ENCODE measurements around the gene MEG3. TPM values are rescaled to one million over a fixed set of nuclear protein-coding genes. Genes with fewer than 3 reads are reported as not detected.
A peak's percentile ranks its signal among the peaks of the same experiment; 100 is the strongest.

MEG3 gene
- polyA plus RNA-seq, 6 donors from 2014 or later: 0.18 TPM; not detected in 5

DNA sequence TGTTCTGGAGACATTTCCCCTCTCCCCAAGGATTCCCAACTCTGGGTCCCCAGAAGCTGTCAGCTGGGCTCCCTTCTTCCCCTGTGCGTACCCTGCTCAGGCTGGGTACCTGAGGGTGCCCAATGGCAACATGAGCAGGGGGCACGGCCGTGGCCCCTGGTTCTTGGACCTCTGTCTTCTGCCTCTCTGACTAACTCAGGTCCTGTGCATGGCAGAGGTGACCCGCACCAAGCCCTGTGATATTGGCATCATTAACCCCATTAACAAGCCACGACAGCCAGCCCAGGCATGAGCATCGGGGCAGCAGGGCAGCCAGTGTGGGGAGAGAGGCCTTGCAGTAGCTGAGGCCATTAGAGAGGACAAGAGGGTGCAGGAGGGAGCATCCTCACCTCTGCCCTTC is 49.2 kb downstream of the MEG3 start:
- Mint-ChIP-seq H3K27me3 (peaks cover 0 to 13% (median 10%) of the 10 kb centered on the region in 3 donors), H3K27ac (no peak overlapping the region), H3K36me3 (no peaks in the 10 kb centered on the region), H3K9me3 (peaks cover 0 to 10% (median 2%) of the 10 kb centered on the region in 7 donors), H3K4me1 (peaks cover 0 to 7% (median 3%) of the 10 kb centered on the region in 3 donors), H3K4me3 (no peak overlapping the region)
- ATAC-seq (ENCODE audit: low read depth in 2 of 2) (no peak), DNase-seq (no peak)

DNA sequence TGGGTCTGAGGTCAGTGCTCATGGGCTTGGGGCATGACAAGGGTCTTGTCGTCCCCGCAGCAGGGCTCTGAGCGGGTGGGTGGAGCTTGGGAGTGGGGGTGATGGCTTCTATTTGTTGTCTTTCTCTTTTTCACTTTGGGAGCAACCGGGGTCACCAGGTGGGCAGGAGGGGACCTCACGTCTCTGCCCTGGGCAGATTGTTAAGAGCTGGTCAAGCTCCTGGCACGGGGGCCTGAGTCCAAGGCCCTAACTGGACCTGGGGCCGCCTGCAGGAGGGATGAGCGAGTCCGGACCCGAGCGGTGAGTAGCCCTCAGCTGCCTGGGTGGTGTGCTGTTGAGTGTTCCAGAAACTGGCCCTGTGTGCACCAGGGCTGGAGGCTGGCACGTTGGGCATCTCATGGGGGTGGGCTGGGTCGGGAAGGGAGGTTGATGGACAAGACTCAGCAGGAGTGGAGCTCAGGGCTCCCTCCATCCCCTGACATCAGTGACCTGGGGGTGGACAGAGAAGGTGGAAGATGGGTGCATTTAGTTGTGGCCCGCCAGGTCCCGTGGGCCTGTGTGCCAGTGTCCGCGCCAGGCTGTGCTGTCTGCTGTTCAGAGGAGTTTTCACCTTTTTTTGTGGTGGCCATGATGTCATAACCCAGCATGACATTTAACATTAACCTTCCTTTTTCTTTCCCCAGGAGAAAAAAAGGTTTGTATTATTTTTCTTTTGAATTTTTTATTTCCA is 50.1 kb downstream of the MEG3 start:
- no peaks in the 10 kb centered on the region for H3K36me3 Mint-ChIP-seq
- no peak overlapping the region for H3K27ac Mint-ChIP-seq
- H3K4me1 Mint-ChIP-seq: peaks cover 0 to 7% (median 3%) of the 10 kb centered on the region in 3 donors
- DNase-seq: no peak
- H3K27me3 Mint-ChIP-seq: peaks cover 0 to 13% (median 10%) of the 10 kb centered on the region in 3 donors
- peaks cover 0 to 10% (median 5%) of the 10 kb centered on the region in 7 donors for H3K9me3 Mint-ChIP-seq
- ATAC-seq (ENCODE audit: low read depth in 2 of 2): no peak
- no peak overlapping the region for H3K4me3 Mint-ChIP-seq

DNA sequence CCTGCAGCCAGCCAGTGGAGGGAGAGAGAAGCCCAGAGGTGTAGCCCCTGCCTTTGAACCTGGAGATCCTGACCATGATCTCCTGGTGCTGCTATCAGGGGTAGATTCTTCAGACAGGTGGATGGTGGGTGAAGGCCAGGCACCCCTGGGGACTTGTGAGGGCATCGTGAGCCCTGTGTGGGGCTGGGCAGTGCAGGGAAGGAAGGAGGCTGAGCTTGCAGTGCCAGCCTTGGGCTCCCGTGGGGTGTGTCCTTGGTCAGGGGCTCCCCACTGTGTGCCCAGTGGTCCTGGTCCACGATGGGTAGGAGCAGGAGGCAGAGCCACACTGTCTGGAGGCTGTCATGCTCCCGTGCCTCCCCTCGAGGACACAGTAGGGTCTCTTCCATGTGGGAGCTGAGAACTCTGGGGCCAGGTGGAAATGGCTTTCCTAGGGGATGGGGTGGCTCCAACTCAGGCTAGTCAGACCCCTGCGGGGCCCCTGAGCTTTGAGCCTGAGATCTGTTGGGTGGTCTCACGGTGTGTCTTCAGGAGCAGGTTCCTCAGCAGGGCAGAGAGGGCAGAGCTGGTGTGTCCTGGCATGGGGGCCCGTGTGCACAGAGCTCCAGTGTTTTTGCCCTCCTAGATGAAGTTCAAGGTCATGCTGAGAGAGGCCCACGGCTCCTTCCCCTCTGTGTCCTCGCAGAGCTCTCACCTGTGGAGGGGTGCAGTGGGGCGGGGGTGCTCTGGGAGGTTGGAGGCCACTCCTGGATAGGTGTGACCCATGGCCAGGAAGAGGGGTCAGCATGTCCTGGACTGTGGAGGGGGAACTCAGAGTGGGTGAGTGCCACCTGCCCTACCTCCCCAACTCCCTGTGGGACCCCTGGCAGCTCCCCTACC is 52.6 kb downstream of the MEG3 start:
- peaks cover 0 to 13% (median 10%) of the 10 kb centered on the region in 3 donors for H3K27me3 Mint-ChIP-seq
- H3K4me3 Mint-ChIP-seq: no peak overlapping the region
- peaks cover 0 to 12% (median 3%) of the 10 kb centered on the region in 7 donors for H3K9me3 Mint-ChIP-seq
- H3K27ac Mint-ChIP-seq: no peak overlapping the region
- H3K36me3 Mint-ChIP-seq: no peaks in the 10 kb centered on the region
- DNase-seq: no peak
- no peak for ATAC-seq (ENCODE audit: low read depth in 2 of 2)
- no peaks in the 10 kb centered on the region for H3K4me1 Mint-ChIP-seq

GRCh38 chr14:100879194-100879593 is 53.3 kb downstream of the MEG3 start:
- DNase-seq (no peak), ATAC-seq (ENCODE audit: low read depth in 2 of 2) (no peak)
- Mint-ChIP-seq H3K36me3 (no peaks in the 10 kb centered on the region), H3K4me3 (no peak overlapping the region), H3K27ac (no peak overlapping the region), H3K27me3 (peaks cover 0 to 13% (median 10%) of the 10 kb centered on the region in 3 donors), H3K9me3 (peaks cover 2 to 15% (median 4%) of the 10 kb centered on the region in 7 donors), H3K4me1 (no peaks in the 10 kb centered on the region)

DNA sequence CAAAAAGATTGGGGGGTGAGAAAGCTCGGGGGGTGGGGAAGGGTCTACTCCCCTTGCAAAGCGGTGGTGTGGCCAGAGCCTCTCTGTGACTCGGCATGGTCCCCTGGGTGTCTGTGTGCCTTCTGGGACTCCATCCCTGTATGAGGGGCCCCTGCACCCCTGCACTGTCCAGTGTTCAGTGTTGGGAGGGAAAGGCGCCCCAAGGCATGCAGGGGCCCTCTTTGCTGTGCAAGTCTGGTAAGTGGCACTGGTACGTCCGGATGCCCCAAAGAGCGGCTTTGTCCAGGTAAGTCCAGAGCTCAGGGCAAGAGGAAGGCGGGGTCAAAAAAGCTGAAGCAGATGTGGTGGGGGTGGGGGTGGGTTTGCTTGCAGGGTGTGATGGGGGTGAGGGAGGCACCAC is 53.9 kb downstream of the MEG3 start:
- no peaks in the 10 kb centered on the region for H3K4me1 Mint-ChIP-seq
- no peak overlapping the region for H3K4me3 Mint-ChIP-seq
- peaks cover 2 to 16% (median 7%) of the 10 kb centered on the region in 7 donors for H3K9me3 Mint-ChIP-seq
- H3K36me3 Mint-ChIP-seq: no peaks in the 10 kb centered on the region
- peaks cover 3 to 13% (median 10%) of the 10 kb centered on the region in 3 donors for H3K27me3 Mint-ChIP-seq
- no peak overlapping the region for H3K27ac Mint-ChIP-seq
- ATAC-seq (ENCODE audit: low read depth in 2 of 2) (no peak), DNase-seq (no peak)

DNA sequence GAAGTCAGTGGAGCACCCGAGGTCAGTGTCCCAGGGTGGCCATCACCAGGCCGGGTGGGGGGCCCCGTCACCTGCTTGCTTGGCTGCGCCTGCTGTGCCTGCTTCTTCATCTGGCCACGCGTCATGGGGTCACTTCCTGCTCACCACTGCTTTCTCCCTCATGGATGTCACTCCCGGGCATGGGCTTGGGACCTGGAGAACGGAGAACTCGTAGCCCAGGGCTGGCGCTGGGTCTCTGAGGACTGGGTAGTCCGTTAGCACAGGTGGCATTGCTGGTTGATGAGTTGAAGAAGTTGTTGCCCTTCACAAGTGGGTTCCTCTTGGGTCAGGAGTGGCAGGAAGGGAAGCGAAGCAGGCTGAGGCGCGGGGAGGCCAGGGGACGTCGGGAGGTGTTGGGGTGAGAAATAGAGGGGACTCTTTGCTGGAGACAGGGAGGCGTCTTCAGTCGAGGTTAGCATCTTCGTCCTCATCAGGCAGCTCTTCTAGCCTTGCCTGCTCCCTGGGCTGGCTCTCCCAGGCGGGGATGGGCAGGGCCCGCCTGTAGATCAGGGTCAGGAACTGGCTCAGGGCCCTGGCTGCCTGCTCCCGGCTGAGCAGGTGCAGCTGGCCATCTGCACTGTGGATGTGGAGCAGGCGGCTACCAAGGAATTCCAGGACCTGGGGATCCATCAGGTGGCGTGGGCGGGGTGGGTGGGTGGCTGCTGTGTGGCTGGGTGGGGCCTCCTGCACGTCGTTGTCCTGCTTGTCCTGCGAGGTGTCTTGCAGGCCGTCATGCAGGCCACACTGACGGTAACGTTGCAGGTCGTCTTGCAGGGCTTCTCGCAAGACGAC is 54.6 kb downstream of the MEG3 start:
- Mint-ChIP-seq H3K9me3 (peaks cover 2 to 16% (median 7%) of the 10 kb centered on the region in 7 donors), H3K27me3 (peaks cover 3 to 13% (median 10%) of the 10 kb centered on the region in 3 donors), H3K4me3 (no peak overlapping the region), H3K36me3 (no peaks in the 10 kb centered on the region), H3K4me1 (no peaks in the 10 kb centered on the region), H3K27ac (no peak overlapping the region)
- DNase-seq (no peak), ATAC-seq (ENCODE audit: low read depth in 2 of 2) (no peak)

DNA sequence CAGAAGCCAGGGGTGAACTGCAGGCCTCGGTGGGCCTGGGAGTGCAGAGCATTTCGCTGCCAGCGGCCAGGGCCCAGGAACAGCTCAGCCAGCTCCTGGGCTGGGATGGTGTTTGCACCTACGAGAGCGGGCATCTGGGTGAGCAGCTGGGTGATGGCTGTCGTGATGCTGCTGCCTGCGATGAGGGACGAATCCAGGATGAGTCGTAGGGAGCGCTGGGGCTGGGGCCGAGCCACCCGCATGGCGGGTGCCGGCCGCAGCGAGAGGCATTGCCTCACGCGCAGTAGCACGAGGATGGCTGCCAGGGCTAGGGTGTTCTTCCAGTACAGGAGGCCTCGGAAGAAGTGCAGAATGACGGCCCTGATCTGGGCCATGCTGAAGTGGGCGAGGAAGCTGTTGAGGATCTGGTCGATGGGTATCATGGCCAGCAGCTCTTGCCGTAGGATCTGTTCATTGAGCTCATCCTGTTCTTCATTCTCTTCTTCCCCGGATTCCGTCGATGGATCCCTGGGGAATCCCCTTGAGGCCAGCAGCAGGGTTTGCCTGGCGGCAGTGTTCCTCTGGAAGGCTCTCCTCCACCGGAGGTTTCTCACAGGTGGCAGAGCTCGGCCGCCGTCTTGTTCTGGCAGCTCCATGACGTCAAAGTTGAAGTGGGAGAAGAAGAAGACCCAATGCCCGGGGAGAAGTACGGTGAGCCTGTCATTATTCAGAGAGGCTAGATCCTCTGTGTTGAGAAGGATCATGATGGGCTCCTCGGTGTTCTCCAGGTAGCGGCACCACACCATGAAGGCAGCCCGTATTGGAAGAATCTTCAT is 55.5 kb downstream of the MEG3 start:
- DNase-seq (no peak), ATAC-seq (ENCODE audit: low read depth in 2 of 2) (no peak)
- Mint-ChIP-seq H3K27me3 (peaks cover 3 to 13% (median 10%) of the 10 kb centered on the region in 3 donors), H3K27ac (peak overlapping the region in 1 of 6 donors; percentile 44), H3K9me3 (peaks cover 2 to 16% (median 7%) of the 10 kb centered on the region in 7 donors), H3K36me3 (no peaks in the 10 kb centered on the region), H3K4me3 (no peak overlapping the region), H3K4me1 (no peaks in the 10 kb centered on the region)

DNA sequence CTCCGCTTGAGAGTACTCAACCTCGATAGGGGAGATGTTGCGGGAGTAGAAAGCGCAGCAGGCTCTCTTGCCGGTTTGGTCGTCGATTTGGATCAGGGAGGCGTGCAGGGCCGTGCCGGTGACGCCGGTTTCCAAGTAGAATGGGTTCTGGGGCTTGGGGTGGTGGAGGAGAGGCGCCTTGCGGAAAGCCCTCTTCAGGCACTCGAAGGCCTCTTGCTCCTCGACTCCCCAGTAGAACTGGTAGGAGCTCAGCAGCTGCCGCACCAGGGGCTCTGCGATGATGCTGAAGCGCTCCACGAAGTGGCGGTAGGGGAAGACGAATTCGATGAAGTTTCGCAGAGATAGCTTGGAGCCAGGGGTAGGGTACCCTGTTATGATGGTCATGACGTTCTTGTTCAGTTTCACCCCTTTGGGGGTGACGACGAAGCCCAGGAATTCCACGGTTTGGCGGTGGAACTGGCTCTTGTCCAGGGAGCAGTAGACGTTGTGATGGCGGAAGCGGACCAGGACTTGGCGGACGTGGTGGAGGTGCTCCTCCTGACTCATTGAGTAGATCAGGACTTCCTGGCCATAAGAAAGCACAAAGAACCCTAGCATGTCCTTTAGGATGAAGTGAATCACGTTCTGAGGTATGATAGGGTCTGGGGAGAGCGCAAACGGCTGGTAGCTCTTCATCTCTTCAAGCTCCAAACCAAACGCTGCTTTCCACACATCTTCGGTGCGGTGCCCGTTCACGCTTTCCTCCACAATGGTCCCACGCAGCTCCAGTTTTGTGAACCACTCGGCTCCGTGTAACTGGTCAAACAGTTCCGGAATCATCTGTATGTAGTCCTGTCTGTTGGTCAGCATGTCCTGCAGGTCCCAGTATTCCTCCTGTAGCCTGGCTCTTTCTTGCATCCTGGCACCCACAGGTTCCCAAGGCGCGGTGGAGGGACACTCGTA is 56.4 kb downstream of the MEG3 start:
- Mint-ChIP-seq H3K4me3 (no peak overlapping the region), H3K9me3 (peaks cover 2 to 16% (median 7%) of the 10 kb centered on the region in 7 donors), H3K4me1 (no peaks in the 10 kb centered on the region), H3K27ac (no peak overlapping the region), H3K27me3 (peaks cover 3 to 10% (median 9%) of the 10 kb centered on the region in 3 donors), H3K36me3 (no peaks in the 10 kb centered on the region)
- DNase-seq (no peak), ATAC-seq (ENCODE audit: low read depth in 2 of 2) (no peak)

- no peak for DNase-seq
- no peak overlapping the region for H3K27ac Mint-ChIP-seq
- peaks cover 3 to 7% (median 5%) of the 10 kb centered on the region in 3 donors for H3K27me3 Mint-ChIP-seq
- no peaks in the 10 kb centered on the region for H3K4me1 Mint-ChIP-seq
- no peak overlapping the region for H3K4me3 Mint-ChIP-seq
- H3K9me3 Mint-ChIP-seq: peaks cover 2 to 16% (median 7%) of the 10 kb centered on the region in 7 donors
- no peak for ATAC-seq (ENCODE audit: low read depth in 2 of 2)
- H3K36me3 Mint-ChIP-seq: no peaks in the 10 kb centered on the region
Measured at GRCh38 chr14:100882991-100883788, 57.3 kb downstream of the MEG3 start.

DNA sequence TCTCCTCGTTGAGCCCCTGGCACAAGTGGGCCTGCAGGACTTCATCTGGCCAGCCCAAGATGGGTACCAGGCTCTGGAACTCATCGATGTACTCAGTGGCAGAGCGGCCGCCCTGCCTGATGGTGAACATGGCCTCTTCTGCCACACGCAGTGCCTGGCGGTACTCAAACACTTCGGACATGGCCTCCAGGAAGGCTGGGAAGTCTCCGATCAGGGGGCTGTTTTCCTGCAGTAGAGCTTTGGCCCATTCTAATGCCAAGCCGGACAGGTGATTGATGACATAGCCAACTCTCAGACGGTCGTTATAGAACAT is 57.8 kb downstream of the MEG3 start:
- H3K27me3 Mint-ChIP-seq: peaks cover 0 to 7% (median 3%) of the 10 kb centered on the region in 3 donors
- H3K4me3 Mint-ChIP-seq: no peak overlapping the region
- H3K4me1 Mint-ChIP-seq: no peaks in the 10 kb centered on the region
- no peaks in the 10 kb centered on the region for H3K36me3 Mint-ChIP-seq
- DNase-seq: no peak
- no peak overlapping the region for H3K27ac Mint-ChIP-seq
- ATAC-seq (ENCODE audit: low read depth in 2 of 2): no peak
- peaks cover 2 to 16% (median 7%) of the 10 kb centered on the region in 7 donors for H3K9me3 Mint-ChIP-seq

GRCh38 chr14:100884456-100884855 is 58.5 kb downstream of the MEG3 start:
- Mint-ChIP-seq H3K4me1 (no peaks in the 10 kb centered on the region), H3K36me3 (no peaks in the 10 kb centered on the region), H3K27ac (no peak overlapping the region), H3K4me3 (no peak overlapping the region), H3K27me3 (peaks cover 3 to 14% (median 6%) of the 10 kb centered on the region in 3 donors), H3K9me3 (peaks cover 2 to 16% (median 7%) of the 10 kb centered on the region in 7 donors)
- ATAC-seq (ENCODE audit: low read depth in 2 of 2) (no peak), DNase-seq (no peak)

All from naive B cell (primary cell).